Choroid plexus epithelial cell (primary cell): ENCODE measurements around the gene RIPOR1.
"Not testable (repeated sequence)": the region's sequence is repeated elsewhere in the genome, so short reads cannot be mapped to it uniquely, and the experiment has no call there.

Experiments used
- DNase-seq: peaks from one replicate; pipeline ENCODE4 v3.0.0-alpha.2; 2010; ENCODE audit warnings: low read depth
- H3K4me3 ChIP-seq: 2 replicates; pipeline ENCODE4 v1.5.1; 2011; ENCODE audit warnings: low read depth, mild to moderate bottlenecking, control low read depth, low read length, moderate library complexity
- TF ChIP-seq, protein P1 (sequence below): conservative IDR thresholded peaks from 2 replicates; pipeline ENCODE4 v1.5.1; 2011; ENCODE audit warnings: low read depth, mild to moderate bottlenecking, control low read depth, inconsistent platforms, low read length, moderate library complexity

The RIPOR1 gene

DNA sequence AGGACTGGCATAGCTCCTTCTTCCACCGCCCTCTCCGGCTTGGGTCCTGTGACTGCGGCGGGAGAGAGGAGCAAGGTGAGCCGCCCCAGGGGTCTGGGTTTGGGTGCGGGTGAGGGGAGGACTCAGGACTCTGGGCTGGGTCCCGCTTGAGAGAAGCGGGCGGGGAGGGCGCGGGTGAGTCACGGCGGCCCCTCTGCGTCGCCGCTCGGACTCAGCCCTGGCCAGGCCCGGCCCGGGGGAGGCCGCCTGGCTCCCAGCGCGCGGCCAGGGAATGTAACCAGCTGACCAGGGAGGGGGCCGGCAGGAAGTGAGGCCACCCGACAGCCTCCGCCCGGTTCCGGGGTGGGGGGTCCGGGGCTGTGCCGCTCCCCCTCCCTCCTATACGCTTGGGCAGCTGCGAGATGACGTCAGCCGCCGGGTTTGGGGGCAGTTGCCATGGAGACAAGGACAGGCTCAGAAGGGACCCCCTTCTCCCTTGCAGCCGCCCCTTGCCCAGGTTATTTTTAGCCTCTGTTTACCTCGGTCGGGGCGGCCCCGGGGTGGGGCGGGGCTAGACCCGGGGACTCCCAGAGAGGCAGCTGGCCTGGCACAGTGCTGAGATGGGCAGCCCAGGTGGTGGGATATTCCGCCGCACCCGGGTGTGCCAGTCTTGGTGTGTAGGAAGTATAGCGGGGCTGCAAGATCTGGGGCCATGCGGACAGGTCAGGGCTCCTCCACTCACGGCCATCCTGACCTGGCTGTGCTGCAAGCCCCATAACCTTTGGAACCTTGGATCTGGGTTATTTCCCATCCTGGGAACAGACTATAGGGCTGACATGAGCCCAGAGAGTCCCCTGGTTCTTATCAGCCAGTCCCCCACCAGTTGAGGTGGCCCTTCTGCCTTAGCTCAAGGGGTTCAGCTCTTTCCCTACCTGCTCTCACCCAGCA is 1.6 kb downstream of the RIPOR1 start:
- DNase-seq = peak; percentile 80
- TF ChIP-seq, protein P1, sequence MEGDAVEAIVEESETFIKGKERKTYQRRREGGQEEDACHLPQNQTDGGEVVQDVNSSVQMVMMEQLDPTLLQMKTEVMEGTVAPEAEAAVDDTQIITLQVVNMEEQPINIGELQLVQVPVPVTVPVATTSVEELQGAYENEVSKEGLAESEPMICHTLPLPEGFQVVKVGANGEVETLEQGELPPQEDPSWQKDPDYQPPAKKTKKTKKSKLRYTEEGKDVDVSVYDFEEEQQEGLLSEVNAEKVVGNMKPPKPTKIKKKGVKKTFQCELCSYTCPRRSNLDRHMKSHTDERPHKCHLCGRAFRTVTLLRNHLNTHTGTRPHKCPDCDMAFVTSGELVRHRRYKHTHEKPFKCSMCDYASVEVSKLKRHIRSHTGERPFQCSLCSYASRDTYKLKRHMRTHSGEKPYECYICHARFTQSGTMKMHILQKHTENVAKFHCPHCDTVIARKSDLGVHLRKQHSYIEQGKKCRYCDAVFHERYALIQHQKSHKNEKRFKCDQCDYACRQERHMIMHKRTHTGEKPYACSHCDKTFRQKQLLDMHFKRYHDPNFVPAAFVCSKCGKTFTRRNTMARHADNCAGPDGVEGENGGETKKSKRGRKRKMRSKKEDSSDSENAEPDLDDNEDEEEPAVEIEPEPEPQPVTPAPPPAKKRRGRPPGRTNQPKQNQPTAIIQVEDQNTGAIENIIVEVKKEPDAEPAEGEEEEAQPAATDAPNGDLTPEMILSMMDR = no peak
- peak overlapping the region; percentile 78 for H3K4me3 ChIP-seq

DNA sequence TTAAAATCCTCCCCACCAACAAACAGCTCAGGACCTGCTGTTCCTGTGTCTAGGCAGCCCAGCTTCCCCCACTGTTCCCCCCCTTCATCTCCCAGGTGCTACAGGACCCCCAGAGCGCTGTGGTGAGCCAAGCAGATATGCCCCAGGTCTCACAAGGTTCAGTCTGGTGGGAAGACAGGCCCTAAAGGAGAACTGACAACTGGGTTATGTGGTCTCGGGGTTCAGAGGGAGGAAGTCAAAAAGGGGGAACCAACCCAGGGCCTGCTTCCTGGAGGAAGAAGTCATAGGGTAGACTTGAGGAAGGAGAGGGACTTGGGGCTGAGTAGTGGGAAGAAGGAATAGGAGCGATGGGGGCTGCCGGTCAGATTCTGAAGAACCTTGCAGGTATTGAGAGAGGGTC is 2.6 kb downstream of the RIPOR1 start:
- H3K4me3 ChIP-seq = no peak overlapping the region
- TF ChIP-seq, protein P1 = no peak

DNA sequence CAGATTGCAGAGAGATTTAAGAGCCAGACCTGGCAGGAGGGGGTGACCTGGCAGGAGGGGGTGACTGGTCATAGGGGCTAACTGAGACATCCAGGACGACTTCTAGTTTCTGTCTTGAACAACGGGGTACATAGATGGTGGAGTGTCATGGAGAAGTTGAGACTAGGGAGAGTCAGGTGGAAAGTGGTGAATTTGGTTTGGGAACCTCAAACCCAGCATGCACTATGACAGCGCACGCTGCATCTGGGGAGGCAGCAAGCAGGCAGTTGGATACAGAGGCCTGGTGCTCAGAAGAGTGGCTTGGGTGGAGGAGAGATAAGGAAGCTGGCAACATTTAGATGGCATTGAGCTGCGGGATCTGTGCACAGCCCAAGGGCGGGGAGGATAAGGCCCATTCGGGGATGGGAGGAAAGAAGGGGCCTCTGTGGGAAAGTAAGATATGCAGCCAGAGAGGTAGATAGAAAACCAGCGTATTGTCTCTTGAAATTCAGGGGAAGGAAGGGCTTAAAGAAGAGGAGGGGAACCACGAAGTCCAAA is 4.5 kb downstream of the RIPOR1 start:
- TF ChIP-seq, protein P1 = no peak
- no peak for DNase-seq
- no peak overlapping the region for H3K4me3 ChIP-seq

More for the DNA sequence above, 2.6 kb downstream of the RIPOR1 start:
- DNase-seq = no peak

DNA sequence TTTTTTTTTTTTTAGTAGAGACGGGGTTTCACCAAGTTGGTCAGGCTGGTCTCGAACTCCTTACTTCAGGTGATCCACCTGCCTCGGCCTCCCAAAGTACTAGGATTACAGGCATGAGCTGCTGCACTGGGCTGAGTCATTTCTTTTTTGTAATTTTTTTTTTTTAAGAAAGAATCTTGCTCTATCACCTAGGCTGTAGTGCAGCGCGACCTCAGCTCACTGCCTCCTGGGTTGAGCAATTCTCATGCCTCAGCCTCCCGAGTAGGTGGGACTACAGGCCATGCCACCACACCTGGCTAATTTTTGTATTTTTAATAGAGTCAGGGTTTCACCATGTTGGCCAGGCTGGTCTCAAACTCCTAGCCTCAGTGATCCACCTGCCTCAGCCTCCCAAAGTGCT is 5.4 kb downstream of the RIPOR1 start:
- DNase-seq, H3K4me3 ChIP-seq: not testable (repeated sequence)

DNA sequence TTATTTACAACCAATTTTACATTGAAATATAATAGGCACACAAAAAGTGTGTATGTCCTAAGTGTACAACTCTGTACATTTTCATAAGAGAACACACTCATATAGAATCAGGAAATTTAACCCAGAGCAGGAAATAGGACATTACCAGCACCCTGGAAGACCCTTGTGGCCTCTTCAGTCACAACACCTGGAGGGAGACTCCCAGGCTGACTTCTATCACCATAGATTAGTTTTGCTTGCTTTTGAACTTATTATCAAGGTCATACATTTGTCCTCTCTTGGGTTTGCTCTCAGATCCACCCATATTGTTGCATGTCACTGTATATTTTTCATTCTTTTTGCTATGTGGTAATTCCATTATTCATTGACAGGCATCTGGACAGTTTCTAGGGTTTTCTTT is 5.8 kb downstream of the RIPOR1 start:
- DNase-seq = no peak
- TF ChIP-seq, protein P1 = no peak
- H3K4me3 ChIP-seq = no peak overlapping the region

DNA sequence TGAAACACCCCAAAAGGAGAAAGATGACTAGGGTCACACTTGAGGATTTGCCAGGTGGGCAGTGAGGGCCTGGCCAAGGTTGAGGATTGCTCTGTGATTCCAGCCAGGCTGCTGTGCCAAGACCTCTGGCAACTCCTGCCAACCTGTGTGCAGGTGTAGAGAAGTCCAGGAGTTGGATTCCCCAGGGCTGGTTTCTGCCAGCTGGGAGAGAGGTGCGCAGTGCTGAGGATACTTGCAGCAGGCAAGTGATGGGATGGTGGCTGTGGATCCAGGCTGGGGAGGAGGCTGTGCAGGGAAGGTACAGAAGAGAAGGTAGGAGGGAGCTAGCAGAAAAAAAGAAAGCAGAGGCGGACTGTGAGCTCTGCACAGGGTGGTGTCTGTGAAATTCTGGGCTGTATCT is 6.6 kb downstream of the RIPOR1 start:
- DNase-seq = no peak
- H3K4me3 ChIP-seq = no peak overlapping the region
- TF ChIP-seq, protein P1 = no peak

DNA sequence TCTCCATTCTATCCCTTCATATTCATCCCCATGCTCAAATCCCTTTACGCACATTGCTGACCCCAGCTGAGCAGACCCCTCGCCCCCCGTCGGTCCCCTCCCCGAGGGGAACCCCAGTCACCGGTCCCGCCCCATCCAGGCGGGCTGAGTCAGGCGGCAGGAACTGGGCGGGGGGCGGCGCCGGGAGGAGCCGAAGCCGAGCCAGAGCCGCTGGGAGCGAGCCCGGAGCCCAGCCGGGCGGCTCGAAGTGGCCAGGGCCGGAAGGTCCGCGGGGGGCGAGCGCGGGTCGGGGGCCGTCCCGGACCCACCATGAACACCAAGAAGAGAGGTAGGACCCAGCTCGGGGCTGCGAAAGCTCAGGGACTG is 8.6 kb downstream of the RIPOR1 start:
- peak overlapping the region; percentile 67 for H3K4me3 ChIP-seq
- peak; percentile 54 for DNase-seq
- TF ChIP-seq, protein P1 = no peak
